A204.1 (cell line): ENCODE results near the gene YOD1.

Experiments used
- FAIRE-seq: peaks from 2 replicates; lab custom pipeline; 2012; peaks lifted over from hg19 to GRCh38; lab: Jason Lieb, UNC

The YOD1 gene

DNA sequence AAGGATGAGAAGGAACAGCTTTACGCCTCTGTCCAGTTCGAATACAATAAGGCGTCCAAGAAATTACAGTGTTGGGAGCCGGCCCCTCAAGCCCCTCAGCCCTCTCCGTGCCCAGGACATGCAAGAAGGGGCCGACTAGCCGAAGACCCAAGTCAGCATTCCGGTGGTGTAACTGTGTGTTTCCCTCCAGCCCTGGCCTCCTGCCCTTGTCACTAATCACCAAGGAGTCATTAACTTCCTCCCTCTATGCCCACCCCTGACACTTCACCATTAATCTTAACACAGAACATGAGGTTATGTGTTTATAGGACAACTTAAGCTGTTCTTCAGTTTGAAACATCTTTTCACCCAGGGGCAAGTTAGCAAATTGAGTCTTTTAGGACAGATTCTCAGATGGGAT lies 21.2 kb upstream of the YOD1 start:
- FAIRE-seq = no peak

DNA sequence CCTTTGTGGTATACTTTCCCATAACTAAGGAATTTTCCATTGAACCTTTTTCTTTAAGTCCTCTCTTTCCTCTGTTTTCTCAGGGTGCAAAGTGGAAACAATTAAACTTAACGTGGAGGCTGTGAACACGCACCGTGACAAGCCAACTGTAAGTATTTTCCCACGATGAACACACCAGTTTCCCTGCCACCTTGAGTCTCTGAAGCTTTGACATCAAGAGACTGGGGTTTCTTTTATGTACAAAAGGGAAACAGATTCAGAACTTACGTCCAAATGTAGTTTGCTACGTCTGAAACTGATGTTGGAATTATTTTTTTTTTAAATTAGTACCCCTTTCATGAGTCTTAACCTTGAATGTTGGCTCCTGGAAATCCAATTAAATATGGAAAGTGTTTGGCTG lies 20.4 kb upstream of the YOD1 start:
- no peak for FAIRE-seq

DNA sequence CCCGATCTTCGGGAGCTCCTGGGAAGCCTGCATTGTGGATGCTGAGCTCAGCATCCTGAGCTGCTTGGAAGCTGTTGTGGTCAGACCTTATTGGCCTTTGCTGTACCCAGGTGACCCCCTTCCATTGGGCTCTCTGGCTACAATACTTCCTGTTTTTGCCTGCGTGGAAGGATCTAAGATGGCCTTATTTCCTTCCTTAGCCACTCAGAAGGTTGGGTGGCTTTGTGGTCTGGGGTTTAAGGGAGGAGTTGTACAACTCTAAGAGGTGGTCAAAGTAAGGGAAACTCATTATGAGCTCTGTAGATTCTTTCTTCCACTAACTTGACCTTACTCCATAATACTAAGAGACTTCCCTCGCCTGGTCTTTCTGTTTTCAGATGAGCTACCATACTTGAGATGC lies 19.8 kb upstream of the YOD1 start:
- no peak for FAIRE-seq

DNA sequence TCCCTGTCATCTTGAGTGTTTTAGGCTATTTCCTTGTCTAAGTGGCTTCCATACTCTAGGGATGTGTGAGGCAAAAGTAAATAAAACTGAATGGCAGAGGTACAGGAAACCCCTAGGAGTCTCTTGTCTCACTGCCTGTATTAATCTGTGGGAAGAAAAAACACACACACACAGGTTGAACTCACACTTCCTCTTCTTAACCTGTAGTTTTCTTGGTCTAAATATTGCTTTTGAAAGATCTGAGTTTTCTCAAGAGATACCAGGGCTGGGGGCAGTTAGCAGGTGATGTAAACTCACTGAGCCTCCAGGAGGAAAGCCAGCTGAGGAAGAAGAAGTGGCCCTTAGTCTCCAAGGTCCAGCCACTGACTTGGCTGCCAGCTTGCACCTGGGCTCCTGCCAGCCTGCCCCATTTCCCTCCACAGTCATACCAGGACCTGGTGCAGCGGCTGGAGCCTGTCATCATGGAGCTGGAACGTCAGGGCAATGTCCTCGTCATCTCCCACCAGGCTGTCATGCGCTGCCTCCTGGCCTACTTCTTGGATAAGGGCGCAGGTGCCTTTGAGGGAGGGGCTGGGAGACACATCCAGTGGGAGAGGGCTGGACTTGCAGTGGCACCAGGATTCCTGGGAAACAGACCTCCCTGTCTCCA lies 19.0 kb upstream of the YOD1 start:
- FAIRE-seq = no peak

DNA sequence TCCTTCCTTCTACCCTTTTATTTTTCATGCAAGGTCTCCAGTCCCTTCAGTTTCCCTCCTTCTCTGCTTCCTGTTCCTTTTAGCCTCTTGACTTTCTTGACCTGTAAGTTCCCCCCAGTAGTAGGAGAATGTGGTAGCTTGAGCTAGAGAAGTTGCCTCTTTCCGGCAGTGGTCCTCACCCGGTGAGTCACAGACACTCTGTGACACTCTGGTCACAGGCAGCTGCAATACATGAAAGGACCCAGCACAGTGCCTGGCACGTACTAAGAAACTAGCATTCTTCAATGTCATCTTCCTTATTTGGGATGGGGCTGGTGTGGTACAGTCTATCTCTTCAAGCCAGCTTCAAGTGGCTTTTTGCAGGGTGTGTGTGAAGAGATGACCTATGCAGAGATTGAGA lies 18.1 kb upstream of the YOD1 start:
- no peak for FAIRE-seq

DNA sequence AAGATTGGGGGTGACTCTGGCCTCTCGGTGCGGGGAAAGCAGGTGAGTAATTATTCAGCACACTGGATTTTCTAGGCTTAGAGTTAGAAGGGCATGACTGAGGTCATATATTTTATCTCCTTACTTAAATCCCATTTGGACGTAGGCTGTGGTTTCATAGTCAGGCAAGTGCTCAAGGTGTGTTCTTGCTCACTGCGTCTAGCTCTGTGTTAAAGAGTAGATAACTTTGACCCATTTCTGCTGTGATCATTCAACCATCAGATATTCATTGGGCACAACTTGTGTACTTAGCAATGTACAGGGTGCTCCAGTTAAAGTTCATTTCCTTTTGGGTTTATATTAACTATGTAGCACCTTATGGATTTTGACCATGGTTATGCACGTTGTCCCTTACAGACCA lies 16.7 kb upstream of the YOD1 start:
- FAIRE-seq = no peak

DNA sequence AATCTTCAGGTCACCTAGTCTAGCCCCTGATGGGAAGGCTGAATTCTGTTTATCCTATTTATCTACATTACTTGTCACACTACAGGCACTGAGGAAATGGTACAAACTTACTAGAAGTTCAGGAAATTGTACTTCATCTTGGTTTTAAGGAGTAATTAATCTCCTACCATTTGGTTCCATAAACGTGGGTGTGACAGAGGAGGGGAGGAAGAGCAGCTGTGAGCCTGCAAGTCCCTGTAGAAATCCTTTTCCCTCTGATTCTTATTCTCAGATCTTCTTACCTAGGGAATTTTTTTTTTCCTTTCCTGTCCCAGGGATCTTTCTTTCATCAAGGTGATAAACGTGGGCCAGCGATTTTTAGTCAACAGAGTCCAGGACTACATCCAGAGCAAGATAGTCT lies 16.2 kb upstream of the YOD1 start:
- no peak for FAIRE-seq

DNA sequence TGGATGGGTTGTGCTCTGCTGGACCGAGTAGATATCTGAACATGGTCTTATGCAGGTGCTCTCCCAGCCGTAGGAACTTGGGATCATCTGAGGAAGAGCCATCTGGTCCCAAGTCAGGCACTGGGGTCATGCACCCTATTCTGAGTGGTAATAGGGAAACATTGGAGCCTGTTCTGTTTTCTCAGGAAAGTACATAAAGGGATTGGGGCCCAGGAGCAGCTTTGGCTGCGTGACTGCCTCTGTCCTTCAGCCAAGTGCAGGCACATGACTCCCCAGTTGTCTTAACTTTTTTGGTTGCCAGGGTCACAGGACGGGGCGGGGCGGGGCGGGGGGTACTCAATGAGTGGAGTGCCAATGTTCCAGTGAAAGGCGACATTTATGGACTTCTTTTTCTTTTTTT lies 13.6 kb upstream of the YOD1 start:
- no peak for FAIRE-seq

DNA sequence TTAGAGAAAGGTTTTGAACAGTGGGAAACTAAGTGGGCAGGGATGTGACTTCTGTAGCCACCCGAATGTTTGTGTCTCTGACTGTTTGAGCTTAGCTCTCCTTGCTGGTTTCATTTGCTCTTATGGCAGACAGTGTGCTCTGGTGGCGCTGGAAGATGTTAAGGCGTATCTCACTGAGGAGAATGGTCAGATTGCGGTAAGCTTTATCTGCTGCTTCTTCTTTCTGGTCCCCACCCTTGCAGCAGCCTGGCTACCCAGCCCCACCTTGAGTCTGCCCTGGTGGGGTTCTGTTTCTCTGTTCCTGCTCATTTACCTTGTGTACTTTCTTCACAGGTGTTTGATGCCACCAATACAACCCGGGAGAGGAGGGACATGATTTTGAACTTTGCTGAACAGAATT lies 12.0 kb upstream of the YOD1 start:
- FAIRE-seq = no peak

DNA sequence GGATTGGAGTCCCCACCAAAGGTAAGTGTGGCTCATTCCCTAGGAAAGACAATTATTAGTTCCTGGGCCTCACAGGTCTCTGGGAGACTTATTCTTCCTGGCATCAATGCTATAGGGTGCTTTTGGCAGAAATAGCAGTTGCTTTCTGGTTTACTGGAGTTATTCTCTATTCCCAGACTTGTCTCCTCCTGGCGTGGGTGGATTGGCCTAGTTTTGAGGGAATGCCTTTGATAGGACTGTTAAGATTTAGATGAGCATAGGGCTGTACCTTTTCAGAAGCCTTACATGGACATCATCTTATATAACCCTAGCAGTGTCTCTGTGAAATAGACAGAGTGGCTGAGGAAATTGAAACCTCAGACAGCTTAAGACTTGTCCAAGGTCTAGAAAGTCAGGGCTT lies 11.1 kb upstream of the YOD1 start:
- no peak for FAIRE-seq

DNA sequence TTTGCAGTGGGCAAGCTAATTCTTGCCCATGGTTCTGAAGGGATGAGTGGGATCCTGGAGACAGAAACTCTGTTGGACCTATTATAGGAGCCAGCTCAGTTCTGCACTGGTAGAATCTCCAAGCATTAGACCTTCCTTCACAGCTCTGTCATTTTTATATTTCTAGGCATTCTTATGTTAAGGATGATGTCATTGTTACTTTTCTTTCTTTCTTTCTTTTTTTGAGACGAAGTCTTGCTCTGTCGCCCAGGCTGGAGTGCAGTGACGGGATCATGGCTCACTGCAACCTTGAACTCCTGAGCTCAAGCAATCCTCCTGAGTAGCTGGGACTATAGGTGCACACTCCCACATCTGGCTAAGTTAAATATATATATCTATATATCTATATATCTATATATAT lies 9.6 kb upstream of the YOD1 start:
- no peak for FAIRE-seq

DNA sequence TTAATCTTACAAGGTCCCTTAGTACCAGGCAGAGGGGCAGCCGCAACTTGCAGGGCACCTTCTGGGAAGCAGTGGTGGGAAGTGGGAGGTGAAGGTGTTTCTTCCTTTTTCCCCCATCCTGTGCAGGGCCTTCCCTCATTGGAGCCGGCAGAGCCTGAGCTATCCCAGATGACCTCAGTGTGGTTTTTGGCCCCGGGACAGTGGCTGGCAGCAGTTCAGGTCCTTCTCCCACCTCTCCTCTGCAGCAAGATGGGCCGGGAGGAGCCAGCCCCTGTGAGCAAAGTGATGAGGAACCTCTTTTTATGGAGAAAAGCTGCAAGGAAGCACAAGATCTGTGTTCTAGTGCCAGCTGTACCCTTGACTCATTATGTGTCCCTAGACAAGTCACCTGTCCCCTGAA lies 8.9 kb upstream of the YOD1 start:
- no peak for FAIRE-seq

DNA sequence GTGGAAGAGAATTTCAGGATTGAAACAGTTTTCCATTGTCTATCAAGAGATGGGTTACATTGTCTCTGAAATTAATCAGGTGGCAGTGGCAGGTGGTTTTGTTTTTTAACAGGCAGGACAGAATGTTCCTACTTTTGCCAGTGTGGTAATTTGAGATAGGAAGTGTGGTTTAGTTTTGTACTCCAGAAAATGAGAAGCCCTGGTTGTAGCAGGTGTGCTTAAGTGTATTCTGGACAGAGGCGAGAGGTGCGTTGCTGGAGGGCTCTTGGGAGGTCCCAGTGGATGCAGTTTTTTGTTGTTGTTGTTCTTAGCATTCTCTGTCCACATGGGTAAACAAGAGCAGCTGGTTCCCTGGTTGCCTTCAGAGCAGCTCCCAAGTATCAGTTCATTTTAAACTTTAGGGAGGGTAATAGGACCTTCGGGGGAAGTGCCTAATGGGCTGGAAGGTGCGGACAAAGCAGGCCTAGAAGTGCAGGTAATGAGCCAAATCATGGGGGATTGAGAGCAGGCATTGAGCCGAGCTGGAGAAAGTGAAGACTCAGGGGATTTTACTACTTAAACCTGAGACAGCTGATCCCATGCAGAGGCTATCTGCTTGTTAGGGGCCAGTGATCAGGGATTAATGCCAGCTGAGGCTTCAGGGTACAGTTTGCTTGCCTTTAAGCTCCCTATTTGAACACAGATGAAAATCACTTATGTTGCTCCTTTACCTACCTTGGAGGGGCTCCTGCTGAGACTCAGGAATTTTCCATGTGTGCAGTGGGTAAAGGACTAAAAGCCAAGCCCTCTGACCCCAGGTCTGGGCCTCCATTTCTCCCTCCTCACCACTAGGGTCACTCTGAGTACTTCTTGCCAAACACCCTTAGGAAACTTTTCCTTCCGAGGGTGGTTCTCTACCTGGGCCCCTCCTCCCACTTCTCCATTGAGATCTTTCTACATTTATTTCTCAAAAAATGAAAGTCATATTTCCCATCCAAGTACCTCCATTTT lies 8.2 kb upstream of the YOD1 start:
- no peak for FAIRE-seq

DNA sequence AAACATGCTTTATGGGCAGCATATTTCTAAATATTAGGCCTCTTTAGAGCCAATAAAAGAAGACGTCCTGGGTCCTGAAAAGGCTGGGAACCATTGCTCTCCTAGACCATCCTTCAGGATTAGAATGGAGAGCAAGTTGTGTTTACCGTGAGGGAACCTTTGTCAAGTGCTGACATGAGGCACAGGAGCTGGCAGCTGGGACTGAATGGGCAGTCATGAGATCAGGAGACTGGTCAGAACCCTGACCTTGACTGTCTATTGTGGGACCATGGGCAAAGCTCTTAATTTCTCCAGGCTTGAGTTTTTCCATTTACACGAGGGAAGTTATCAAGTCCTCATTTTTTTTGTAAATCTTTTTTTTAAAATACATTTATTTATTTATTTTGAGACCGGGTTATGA lies 7.2 kb upstream of the YOD1 start:
- FAIRE-seq = no peak

DNA sequence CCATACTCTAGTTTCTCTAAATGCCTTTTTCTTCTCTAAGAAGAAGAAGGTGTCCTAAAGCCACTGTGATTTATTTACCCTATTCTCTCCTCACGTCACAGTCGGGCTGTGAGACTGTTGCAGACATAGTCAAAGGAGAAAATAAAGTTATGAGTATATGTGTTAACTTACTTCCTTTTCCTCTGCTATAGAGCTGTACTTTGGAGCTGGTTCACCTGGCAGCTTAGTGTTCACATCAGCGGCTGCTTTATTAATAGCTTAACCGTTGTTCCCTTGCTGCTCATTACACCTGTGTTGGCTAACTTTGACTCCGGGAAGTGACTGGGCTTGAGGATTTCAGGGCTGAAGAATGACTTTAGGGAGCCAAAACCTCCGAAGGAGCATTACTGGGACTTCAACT lies 5.7 kb upstream of the YOD1 start:
- FAIRE-seq = no peak

DNA sequence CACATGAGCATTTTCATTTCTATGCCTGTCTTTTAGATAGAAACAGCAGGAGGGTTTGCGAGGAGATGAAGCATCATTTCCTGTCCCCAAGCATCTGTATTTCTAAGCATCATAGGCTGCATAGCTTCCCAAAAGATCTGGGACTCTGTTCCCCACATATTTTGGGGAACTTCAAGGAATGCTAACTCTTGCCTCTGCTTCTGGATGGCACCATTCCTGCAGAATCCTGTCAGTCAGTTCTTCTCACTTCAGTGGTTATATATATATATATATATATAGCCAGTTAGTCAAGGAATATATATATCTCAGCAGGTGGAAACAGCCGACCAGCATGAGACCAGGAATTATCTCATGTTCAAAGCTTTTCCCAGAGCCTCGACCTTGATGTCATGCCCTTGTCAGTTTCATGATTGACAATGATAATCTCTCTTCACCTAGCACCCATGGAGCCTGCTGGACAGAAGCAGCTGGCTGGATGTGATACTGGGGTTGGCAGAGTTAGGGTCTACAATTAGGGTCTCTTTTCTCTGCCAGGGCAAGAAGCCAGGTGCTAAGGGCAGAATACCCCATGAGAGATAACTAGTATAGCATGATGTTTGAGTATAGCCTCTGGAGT lies 4.5 kb upstream of the YOD1 start:
- no peak for FAIRE-seq

DNA sequence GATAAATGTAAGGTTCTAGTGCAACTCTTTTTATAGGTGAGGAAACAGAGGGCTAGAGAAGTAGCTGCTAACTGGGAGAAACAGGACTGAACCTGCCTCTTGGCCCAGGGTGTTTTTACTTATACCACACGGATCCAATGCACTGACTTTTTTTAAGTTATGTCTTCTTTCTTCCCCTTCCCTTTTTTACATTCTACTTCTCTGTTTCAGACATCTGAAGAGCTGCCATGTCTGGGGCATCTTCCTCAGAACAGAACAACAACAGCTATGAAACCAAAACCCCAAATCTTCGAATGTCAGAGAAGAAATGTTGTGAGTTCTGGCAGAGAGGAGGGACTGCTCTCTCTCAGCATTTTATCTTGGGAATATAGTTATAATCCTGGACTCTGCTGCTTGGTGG lies 3.5 kb upstream of the YOD1 start:
- no peak for FAIRE-seq

DNA sequence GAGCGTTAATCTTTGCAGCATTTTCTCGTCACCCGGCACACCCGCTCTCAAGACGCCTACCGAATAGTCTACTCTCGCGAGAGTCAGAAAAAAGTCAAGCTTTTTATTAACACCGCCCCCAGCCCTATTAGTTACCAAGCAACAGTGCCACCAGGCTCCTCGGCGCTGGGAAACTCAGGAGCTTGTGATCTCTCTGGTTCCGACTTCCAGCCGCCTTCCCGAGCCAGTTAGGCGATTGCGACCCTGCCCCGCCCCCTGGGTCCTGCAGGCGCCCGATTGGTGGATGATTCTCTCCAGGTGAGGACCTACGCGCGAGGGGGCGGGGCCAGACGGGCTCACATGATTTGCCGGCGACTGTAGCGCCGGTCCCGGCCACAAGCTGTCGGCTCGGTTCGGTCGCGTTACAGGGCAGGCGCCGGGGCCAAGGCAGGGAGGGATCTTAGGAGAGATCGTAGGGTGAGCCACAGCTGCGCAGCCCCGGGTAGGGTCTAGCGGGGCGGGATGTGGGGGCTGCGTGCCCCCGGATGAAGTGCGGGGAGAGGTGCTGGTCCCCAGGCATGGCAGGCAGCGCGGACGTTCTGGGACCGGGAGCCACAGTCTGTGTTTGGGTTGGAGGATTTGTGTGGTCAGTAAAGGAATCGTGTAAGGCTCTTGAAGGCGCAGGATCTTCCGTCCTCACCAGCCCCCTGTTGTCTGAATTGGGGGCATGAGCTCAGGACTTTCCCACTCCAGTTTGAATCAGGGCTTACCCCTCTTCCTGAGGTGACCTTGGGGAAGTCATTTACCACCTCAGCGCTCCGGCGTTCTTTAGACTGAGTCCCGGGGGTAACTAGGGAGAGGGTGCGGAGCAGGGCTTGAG lies 2.1 kb upstream of the YOD1 start, which contains the start of gene PFKFB2:
Gene PFKFB2 (plus strand): TSS at position 365 of the 859 bp plus-strand sequence. CDS start 1,443 bp downstream, outside the sequence.
- FAIRE-seq = no peak

DNA sequence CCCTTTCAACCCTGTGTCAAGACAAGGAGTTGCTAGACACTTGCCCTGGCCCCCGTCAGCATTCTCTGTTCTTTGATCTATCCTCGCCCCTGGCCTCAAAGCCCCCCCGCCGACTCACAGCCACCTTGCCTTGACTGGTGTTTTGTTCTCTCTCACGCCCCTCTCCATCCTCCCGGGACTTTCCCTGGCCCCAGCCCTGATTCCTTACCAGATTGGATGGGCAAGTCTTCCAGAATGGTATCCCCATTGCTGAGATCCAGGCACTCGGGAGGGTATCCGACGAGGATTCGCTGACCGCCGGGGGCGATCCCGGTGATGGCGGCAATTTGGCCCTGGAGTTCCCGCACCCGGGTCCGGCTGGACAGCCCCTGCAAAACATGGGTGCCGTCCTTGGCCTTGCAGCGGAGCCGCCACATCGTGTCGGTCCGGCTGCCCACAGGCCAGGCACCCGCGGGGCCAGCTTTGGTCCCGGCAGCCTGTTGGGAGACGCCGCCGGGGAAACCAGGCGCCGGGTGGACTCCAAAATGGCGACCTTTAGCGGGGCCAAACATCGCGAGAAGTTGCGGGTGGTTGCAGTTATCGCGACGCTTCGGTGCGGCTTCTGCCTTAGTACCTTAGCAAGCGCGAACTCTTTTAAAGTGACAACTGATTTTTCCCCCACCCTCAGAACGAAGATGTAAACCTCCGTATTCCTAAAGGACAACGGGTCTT lies 373 bp downstream of the YOD1 start:
- FAIRE-seq = no peak

DNA sequence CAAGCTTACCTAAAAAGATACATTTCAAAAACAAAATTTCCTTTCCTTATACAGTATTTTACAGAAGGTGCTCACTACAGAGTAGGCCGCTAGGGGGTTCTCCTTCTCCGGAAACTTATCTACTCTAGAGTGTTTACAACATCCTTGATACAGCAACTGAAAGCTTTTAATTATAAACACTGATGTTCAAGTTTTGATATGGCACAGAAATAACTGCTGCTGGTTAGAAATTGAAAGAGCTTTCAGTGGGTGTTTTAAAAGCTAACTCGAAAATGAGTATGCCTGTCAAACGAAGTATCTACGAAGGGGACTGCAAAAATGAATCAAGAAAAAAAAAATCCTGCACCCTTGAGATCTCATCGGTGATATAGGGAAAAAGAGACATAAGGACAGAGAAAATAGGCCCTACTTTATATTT lies 1.0 kb downstream of the YOD1 start:
- FAIRE-seq = peak; percentile 40

DNA sequence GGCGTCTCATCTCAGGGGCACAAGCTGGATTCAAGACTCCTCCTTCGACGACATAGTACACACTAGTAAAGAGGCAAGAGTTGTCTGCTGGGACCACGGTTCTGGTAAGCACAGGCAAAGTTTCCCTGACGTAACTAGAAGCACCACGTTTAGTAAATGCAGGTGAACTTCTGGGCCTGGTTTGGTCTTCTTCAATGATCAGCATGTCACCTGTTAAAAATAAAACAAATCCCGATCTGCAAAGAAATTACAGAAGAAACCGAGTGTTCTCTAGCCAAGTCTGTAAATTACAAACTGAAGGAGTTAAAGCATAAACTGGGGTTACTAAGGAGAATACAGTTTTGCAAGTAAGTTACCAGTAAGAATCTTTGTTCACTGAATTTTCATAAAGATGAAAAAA lies 1.5 kb downstream of the YOD1 start:
- no peak for FAIRE-seq

DNA sequence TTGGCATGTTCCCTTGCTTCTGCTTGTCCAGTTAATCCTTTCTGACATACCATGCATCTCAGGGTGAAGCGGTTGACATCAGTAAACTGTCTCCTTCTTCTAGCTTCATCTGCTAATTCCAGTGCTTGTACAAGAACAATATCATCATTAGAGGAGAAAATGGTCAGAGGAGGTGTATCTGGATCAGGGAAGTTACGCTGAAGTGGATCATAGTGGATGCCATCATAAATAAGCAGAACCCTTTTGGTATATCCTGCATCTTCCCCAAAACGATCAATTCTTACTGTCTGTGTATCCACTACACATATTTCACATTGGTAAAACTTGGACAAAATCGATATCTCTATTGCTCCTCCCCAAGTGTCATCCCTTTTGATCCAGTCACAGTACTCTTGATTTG lies 2.0 kb downstream of the YOD1 start:
- FAIRE-seq = no peak
